ENCODE measurements around the gene AGRN.
"Not testable (repeated sequence)": the region's sequence is repeated elsewhere in the genome, so short reads cannot be mapped to it uniquely, and the experiment has no call there.

Gene AGRN

GRCh38 chr1:1001057-1001783 is 18.7 kb upstream of the AGRN start:
- DNase-seq (ENCODE audit: low spot score): no peak

- DNase-seq (ENCODE audit: low spot score): no peak
Measured at GRCh38 chr1:1003618-1004419, 16.1 kb upstream of the AGRN start.

- no peak for DNase-seq (ENCODE audit: low spot score)
Measured at GRCh38 chr1:1004420-1004779, 15.5 kb upstream of the AGRN start.

- no peak for DNase-seq (ENCODE audit: low spot score)
Measured at GRCh38 chr1:1004780-1005697, 14.9 kb upstream of the AGRN start.

GRCh38 chr1:1005774-1006304 is 14.1 kb upstream of the AGRN start:
- no peak for DNase-seq (ENCODE audit: low spot score)

GRCh38 chr1:1006305-1007159 is 13.4 kb upstream of the AGRN start:
- DNase-seq (ENCODE audit: low spot score): no peak

GRCh38 chr1:1010131-1010530 is 9.8 kb upstream of the AGRN start:
- DNase-seq (ENCODE audit: low spot score): not testable (repeated sequence)

GRCh38 chr1:1011396-1011949 is 8.4 kb upstream of the AGRN start:
- no peak for DNase-seq (ENCODE audit: low spot score)

GRCh38 chr1:1012736-1013104 is 7.2 kb upstream of the AGRN start:
- DNase-seq (ENCODE audit: low spot score): not testable (repeated sequence)

GRCh38 chr1:1013105-1013921 is 6.6 kb upstream of the AGRN start, which contains the start of gene ISG15:
Gene ISG15, plus strand, starts transcription at chr1:1013497. Its CDS starts 77 bp downstream, at chr1:1013574.
- peak; percentile 89 for DNase-seq (ENCODE audit: low spot score)

GRCh38 chr1:1013922-1014648 is 5.8 kb upstream of the AGRN start:
- peak; percentile 27 for DNase-seq (ENCODE audit: low spot score)

- no peak for DNase-seq (ENCODE audit: low spot score)
Measured at GRCh38 chr1:1014799-1015681, 4.9 kb upstream of the AGRN start.

GRCh38 chr1:1017397-1018320 is 2.3 kb upstream of the AGRN start:
- not testable (repeated sequence) for DNase-seq (ENCODE audit: low spot score)

- DNase-seq (ENCODE audit: low spot score): not testable (repeated sequence)
Measured at GRCh38 chr1:1018321-1018685, 1.6 kb upstream of the AGRN start.

GRCh38 chr1:1019122-1019999 is 559 bp upstream of the AGRN start:
- DNase-seq (ENCODE audit: low spot score): peak; percentile 72

- no peak for DNase-seq (ENCODE audit: low spot score)
Measured at GRCh38 chr1:1020415-1021009, 592 bp downstream of the AGRN start.
